Breast epithelium (tissue), 3 donors: Measurements from ENCODE around the gene MYOG.

Experiments
- CTCF ChIP-seq, 3 donors: fragments of 450-650 bp; IDR thresholded peaks; one replicate each; pipeline ENCODE4 v1.5.1; 2016 to 2017; ENCODE audit warnings: antibody characterized with exemption in 3 of 3, mild to moderate bottlenecking in 3 of 3, moderate library complexity in 3 of 3
- POLR2A ChIP-seq: fragments of 450-650 bp; IDR thresholded peaks from one replicate; pipeline ENCODE4 v1.6.1; 2016; ENCODE audit warnings: antibody characterized with exemption, mild to moderate bottlenecking, moderate library complexity

GRCh38 chr1:203033287-203033686 lies 52.5 kb downstream of the MYOG start:
- no peak for TF ChIP-seq CTCF (IDR thresholded peaks at IDR 0.05)
- no peak for TF ChIP-seq POLR2A
